Prostate gland (tissue), 2 donors: Measurements from ENCODE around the gene BIRC3. TPM values are rescaled to one million over a fixed set of nuclear protein-coding genes. Genes with fewer than 3 reads are reported as not detected.

Experiments used
- DNase-seq: peaks from one replicate; pipeline ENCODE4 v3.0.0-alpha.2; 2019; ENCODE audit warnings: low spot score
- H3K27ac ChIP-seq, 2 donors: fragments of 200-600 bp; sonication (generic); 2 replicates each; pipeline ENCODE4 v1.5.1; 2017 to 2019
- H3K27me3 ChIP-seq: fragments of 200-600 bp; sonication (generic); replicated peaks from 2 replicates; pipeline ENCODE4 v1.5.1; 2019; ENCODE audit not compliant: insufficient read depth
- H3K36me3 ChIP-seq, 2 donors: fragments of 200-600 bp; sonication (generic); 1 replicate in 1 of 2; 2 replicates in 1 of 2; pipeline versions ENCODE4 v1.5.1 to v1.8.1; 2017 to 2019
- H3K4me1 ChIP-seq: fragments of 200-600 bp; sonication (generic); replicated peaks from 2 replicates; pipeline ENCODE4 v1.5.1; 2019
- H3K4me3 ChIP-seq, 2 donors: fragments of 200-600 bp; sonication (generic); 2 replicates each; pipeline ENCODE4 v1.5.1; 2017 to 2019
- H3K9me3 ChIP-seq: fragments of 200-600 bp; sonication (generic); 2 replicates; pipeline ENCODE4 v1.5.1; 2017
- POLR2A ChIP-seq: fragments of 450-650 bp; IDR thresholded peaks from one replicate; pipeline ENCODE4 v1.6.1; 2016; ENCODE audit warnings: antibody characterized with exemption, mild to moderate bottlenecking
- POLR2AphosphoS5 ChIP-seq: sonication (generic); formaldehyde crosslinking; IDR thresholded peaks from one replicate; pipeline ENCODE4 v1.6.1; 2017; ENCODE audit warnings: antibody characterized with exemption
- WGBS: methylation state at CpG from one replicate; pipeline ENCODE4 v1.1.5; 2018; 5-methylcytosine and 5-hydroxymethylcytosine counted together
- intact Hi-C: fragments of 100-400 bp; cut with DNase I; formaldehyde crosslinking; loops from one replicate; pipeline ENCODE4 v1.14.2; 2022
- total RNA-seq, 2 donors: library from RNA; depleted of rRNA; stranded (reverse); fragments of >200 nt; gene quantifications; one replicate each; pipeline ENCODE4 v1.1.0, GENCODE V29; 2016
- TF ChIP-seq, protein P1 (sequence below), 4 experiments: fragments of 200-600 bp in 2 of 4; fragments of 450-650 bp in 2 of 4; sonication (generic) in 2 of 4; IDR thresholded peaks; 1 replicate in 3 of 4; 2 replicates in 1 of 4; pipeline ENCODE4 v1.5.1; 2016 to 2019; ENCODE audit warnings: antibody characterized with exemption in 4 of 4, mild to moderate bottlenecking in 2 of 4, moderate library complexity in 2 of 4

BIRC3 gene
- total RNA-seq, 2 donors from 2014 or later, result 5.2 to 9.2 TPM

- DNase-seq, result no peak
- H3K4me1 ChIP-seq, result no peaks in the 10 kb centered on the region
- H3K27me3 ChIP-seq, result no peaks in the 10 kb centered on the region
- no peaks in the 10 kb centered on the region for H3K36me3 ChIP-seq
- intact Hi-C loops, result loop anchor here (5.0 to 10.0 kb wide), 4 partner anchors 65 to 405 kb away; partner anchors contain the start of genes ANGPTL5, CEP126 and YAP1
- no peak for TF ChIP-seq POLR2AphosphoS5
- TF ChIP-seq POLR2A, result no peak
- TF ChIP-seq, protein P1, sequence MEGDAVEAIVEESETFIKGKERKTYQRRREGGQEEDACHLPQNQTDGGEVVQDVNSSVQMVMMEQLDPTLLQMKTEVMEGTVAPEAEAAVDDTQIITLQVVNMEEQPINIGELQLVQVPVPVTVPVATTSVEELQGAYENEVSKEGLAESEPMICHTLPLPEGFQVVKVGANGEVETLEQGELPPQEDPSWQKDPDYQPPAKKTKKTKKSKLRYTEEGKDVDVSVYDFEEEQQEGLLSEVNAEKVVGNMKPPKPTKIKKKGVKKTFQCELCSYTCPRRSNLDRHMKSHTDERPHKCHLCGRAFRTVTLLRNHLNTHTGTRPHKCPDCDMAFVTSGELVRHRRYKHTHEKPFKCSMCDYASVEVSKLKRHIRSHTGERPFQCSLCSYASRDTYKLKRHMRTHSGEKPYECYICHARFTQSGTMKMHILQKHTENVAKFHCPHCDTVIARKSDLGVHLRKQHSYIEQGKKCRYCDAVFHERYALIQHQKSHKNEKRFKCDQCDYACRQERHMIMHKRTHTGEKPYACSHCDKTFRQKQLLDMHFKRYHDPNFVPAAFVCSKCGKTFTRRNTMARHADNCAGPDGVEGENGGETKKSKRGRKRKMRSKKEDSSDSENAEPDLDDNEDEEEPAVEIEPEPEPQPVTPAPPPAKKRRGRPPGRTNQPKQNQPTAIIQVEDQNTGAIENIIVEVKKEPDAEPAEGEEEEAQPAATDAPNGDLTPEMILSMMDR (IDR thresholded peaks at IDR 0.05), result no peak
- no peaks in the 10 kb centered on the region for H3K9me3 ChIP-seq
- 57% methylated on average over 2 of the region's 2 CpGs for WGBS
- no peak overlapping the region for H3K4me3 ChIP-seq
- no peak overlapping the region for H3K27ac ChIP-seq
These were observed 47.4 kb upstream of the BIRC3 start for GRCh38 chr11:102269927-102270326.

DNA sequence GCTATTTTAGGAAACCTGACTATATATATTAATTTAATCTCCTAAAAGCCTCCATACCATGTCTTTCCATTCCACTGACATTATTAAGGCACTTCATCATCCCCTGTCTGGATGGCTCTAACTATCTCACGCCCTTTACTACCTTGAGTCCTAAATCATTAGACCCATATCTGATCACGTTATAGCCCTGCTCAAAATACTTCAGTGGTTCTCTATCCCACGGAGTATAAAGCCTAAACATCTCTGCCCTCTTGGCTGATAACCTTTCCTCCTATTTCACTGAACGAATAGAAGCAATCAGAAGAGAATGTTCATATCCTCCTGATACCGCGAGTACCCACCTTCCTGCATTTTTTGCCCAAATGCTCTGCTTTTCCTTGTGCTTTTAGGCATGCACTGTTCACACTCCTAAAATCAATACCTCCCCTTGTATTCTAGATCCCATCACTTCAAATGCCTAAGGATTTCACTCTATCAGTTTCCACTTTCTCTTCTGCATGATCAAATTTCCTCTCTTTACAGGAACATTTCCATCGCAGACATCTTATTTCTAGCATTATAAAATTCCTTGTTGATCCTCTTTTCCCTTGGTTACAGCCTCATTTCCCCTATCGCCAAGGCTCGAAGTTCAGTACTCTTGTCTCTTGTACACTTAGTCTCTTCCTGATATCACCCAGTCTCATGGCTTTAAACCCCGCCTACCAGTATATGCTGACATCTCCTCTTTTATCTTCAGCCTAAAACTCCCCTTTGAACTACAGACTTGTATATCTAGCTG, 45.0 kb upstream of the BIRC3 start:
- WGBS, result 91% methylated on average over 10 of the region's 10 CpGs
- TF ChIP-seq POLR2AphosphoS5 (no peak), POLR2A (no peak)
- TF ChIP-seq, protein P1 (IDR thresholded peaks at IDR 0.05), result no peak
- no peak overlapping the region for H3K27ac ChIP-seq
- intact Hi-C loops, result loop anchor here (10.0 kb wide), 2 partner anchors 357 to 407 kb away; partner anchors contain the start of genes ANGPTL5 and CEP126
- H3K4me1 ChIP-seq, result no peaks in the 10 kb centered on the region
- no peaks in the 10 kb centered on the region for H3K36me3 ChIP-seq
- no peak overlapping the region for H3K4me3 ChIP-seq
- DNase-seq, result no peak
- no peaks in the 10 kb centered on the region for H3K27me3 ChIP-seq
- no peaks in the 10 kb centered on the region for H3K9me3 ChIP-seq

GRCh38 chr11:102274628-102275027, 42.7 kb upstream of the BIRC3 start:
- no peak overlapping the region for H3K4me3 ChIP-seq
- no peak overlapping the region for H3K27ac ChIP-seq
- DNase-seq, result no peak
- intact Hi-C loops, result loop anchor here (10.0 kb wide), 2 partner anchors 360 to 410 kb away; partner anchors contain the start of genes ANGPTL5 and CEP126
- TF ChIP-seq POLR2A, result no peak
- TF ChIP-seq, protein P1 (IDR thresholded peaks at IDR 0.05), result no peak
- no peak for TF ChIP-seq POLR2AphosphoS5
- H3K9me3 ChIP-seq, result no peaks in the 10 kb centered on the region
- H3K4me1 ChIP-seq, result no peaks in the 10 kb centered on the region
- H3K36me3 ChIP-seq, result no peaks in the 10 kb centered on the region
- no peaks in the 10 kb centered on the region for H3K27me3 ChIP-seq
- 96% methylated on average over 3 of the region's 3 CpGs for WGBS

DNA sequence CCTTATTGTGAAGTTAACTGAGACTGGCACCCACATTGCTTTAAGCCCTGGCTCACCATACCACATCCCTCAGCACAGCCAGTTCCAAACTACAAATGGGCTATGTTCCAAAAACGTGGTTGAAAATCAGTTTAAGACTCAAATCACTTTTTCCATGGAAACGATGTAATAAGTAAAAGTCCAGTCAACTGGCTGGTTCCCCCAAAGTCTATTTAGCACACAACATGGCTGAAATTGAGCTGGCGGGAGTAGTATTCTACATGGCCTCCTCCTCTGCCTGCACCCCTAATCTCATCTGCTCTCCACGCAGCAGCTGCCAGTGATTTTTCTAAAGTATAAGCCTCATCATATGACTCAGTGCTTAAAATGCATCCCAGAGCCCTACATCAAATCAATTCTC, 40.9 kb upstream of the BIRC3 start:
- Histone ChIP-seq H3K27ac (no peak overlapping the region), H3K4me1 (no peaks in the 10 kb centered on the region), H3K36me3 (no peaks in the 10 kb centered on the region), H3K4me3 (no peak overlapping the region), H3K9me3 (no peaks in the 10 kb centered on the region), H3K27me3 (no peaks in the 10 kb centered on the region)
- WGBS, result 56% methylated on average over 4 of the region's 4 CpGs
- TF ChIP-seq POLR2AphosphoS5 (no peak), POLR2A (no peak)
- TF ChIP-seq, protein P1 (IDR thresholded peaks at IDR 0.05), result no peak
- intact Hi-C loops, result loop anchor here (10.0 kb wide), 2 partner anchors 362 to 412 kb away; partner anchors contain the start of genes ANGPTL5 and CEP126
- no peak for DNase-seq
